ENCODE data around the gene PPID. TPM values are rescaled to one million over a fixed set of nuclear protein-coding genes. Genes with fewer than 3 reads are reported as not detected.

The PPID gene
- total RNA-seq, 1 experiment from 2014 or later, result 28.2 TPM

- no peak for TF ChIP-seq EZH2 (IDR thresholded peaks at IDR 0.05; ENCODE audit: low read depth)
- TF ChIP-seq, protein P1, sequence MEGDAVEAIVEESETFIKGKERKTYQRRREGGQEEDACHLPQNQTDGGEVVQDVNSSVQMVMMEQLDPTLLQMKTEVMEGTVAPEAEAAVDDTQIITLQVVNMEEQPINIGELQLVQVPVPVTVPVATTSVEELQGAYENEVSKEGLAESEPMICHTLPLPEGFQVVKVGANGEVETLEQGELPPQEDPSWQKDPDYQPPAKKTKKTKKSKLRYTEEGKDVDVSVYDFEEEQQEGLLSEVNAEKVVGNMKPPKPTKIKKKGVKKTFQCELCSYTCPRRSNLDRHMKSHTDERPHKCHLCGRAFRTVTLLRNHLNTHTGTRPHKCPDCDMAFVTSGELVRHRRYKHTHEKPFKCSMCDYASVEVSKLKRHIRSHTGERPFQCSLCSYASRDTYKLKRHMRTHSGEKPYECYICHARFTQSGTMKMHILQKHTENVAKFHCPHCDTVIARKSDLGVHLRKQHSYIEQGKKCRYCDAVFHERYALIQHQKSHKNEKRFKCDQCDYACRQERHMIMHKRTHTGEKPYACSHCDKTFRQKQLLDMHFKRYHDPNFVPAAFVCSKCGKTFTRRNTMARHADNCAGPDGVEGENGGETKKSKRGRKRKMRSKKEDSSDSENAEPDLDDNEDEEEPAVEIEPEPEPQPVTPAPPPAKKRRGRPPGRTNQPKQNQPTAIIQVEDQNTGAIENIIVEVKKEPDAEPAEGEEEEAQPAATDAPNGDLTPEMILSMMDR (conservative IDR thresholded peaks at IDR 0.05), result no peak
- Histone ChIP-seq H3K4me3 (no peak overlapping the region), H3K27me3 (ENCODE audit: insufficient read depth, low read depth) (no peaks in the 10 kb centered on the region), H2AFZ (no peak overlapping the region), H3K4me2 (no peak overlapping the region), H3F3A (ENCODE audit: insufficient read depth, low read depth) (no peaks in the 10 kb centered on the region), H3K27ac (no peak overlapping the region), H3K4me1 (replicated peaks; ENCODE audit: insufficient read depth) (no peaks in the 10 kb centered on the region), H4K20me1 (ENCODE audit: insufficient read depth) (no peaks in the 10 kb centered on the region), H3K36me3 (ENCODE audit: low read depth) (no peaks in the 10 kb centered on the region), H3K79me2 (ENCODE audit: low read depth) (no peaks in the 10 kb centered on the region), H3K9me3 (ENCODE audit: insufficient read depth, low read depth) (no peaks in the 10 kb centered on the region), H3K9me2 (ENCODE audit: insufficient read depth) (no peaks in the 10 kb centered on the region)
- intact Hi-C loops (cut with micrococcal nuclease; ENCODE audit: unreplicated experiment), result no loop called here
- BruUV-seq (replicated peaks), result no TSS peak
- ChIA-PET POLR2A (ENCODE audit: unreplicated experiment) (no interaction called here), CTCF (no interaction called here)
- no peak for DNase-seq
Observed at GRCh38 chr4:158681629-158682028, 41.6 kb downstream of the PPID start.

DNA sequence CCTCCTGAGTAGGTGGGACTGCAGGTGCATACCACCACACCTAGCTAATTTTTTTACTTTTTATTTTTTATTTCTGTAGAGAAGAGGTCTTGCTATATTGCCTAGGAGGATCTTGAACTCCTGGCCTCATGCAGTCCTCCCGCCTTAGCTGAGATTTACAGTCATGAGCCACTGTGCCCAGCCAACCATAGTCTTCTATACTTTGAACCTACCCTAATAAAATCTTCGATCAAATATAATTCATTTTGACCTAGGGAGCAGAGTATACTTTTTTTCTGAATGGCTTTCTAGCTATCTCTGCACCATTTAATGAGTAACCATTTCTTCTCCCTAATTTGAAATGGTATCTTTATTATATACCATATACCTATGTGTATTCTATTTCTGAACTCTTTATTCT, 44.4 kb downstream of the PPID start:
- H4K20me1 ChIP-seq (ENCODE audit: insufficient read depth), result no peaks in the 10 kb centered on the region
- no peaks in the 10 kb centered on the region for H3K36me3 ChIP-seq (ENCODE audit: low read depth)
- DNase-seq, result no peak
- BruUV-seq (replicated peaks), result no TSS peak
- no peaks in the 10 kb centered on the region for H3K79me2 ChIP-seq (ENCODE audit: low read depth)
- no peak overlapping the region for H3K4me3 ChIP-seq
- H3K4me2 ChIP-seq, result no peak overlapping the region
- POLR2A ChIA-PET (ENCODE audit: unreplicated experiment), result no interaction called here
- H2AFZ ChIP-seq, result no peak overlapping the region
- CTCF ChIA-PET, result interaction anchor here (0.6 kb wide), 1 partner anchor 531 kb away, joined by 3 read pairs; no protein-coding TSS in a partner anchor
- H3K27me3 ChIP-seq (ENCODE audit: insufficient read depth, low read depth), result no peaks in the 10 kb centered on the region
- H3K9me3 ChIP-seq (ENCODE audit: insufficient read depth, low read depth), result no peaks in the 10 kb centered on the region
- H3F3A ChIP-seq (ENCODE audit: insufficient read depth, low read depth), result no peaks in the 10 kb centered on the region
- no peaks in the 10 kb centered on the region for H3K4me1 ChIP-seq (replicated peaks; ENCODE audit: insufficient read depth)
- H3K9me2 ChIP-seq (ENCODE audit: insufficient read depth), result no peaks in the 10 kb centered on the region
- H3K27ac ChIP-seq, result no peak overlapping the region
- TF ChIP-seq EZH2 (IDR thresholded peaks at IDR 0.05; ENCODE audit: low read depth), result no peak
- TF ChIP-seq, protein P1 (conservative IDR thresholded peaks at IDR 0.05), result no peak
- intact Hi-C loops (cut with micrococcal nuclease; ENCODE audit: unreplicated experiment), result no loop called here

DNA sequence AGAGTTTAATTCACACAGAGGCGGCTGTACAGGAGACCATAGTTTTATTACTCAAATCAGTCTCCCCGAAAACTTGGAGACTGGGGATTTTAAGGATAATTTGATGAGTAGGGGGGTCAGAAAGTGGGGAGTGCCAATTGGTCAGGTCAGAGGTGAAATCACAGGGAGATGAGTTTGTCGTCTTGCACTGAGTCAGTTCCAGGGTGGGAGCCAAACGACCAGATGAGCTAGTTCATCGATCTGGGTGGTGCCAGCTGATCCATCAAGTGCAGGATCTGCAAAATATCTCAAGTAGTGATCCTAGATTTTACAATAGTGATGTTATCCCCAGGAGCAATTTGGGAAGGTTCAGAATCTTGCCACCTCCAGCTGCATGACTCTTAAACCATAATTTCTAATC, 47.1 kb downstream of the PPID start:
- H3K36me3 ChIP-seq (ENCODE audit: low read depth), result no peaks in the 10 kb centered on the region
- intact Hi-C loops (cut with micrococcal nuclease; ENCODE audit: unreplicated experiment), result no loop called here
- BruUV-seq (replicated peaks), result no TSS peak
- H3K9me3 ChIP-seq (ENCODE audit: insufficient read depth, low read depth), result no peaks in the 10 kb centered on the region
- H3K4me3 ChIP-seq, result no peak overlapping the region
- no peaks in the 10 kb centered on the region for H3K27me3 ChIP-seq (ENCODE audit: insufficient read depth, low read depth)
- H3K79me2 ChIP-seq (ENCODE audit: low read depth), result 0 out of 2 replicates have a peak, but pooled peaks cover 1% of the 10 kb centered on the region
- no peak overlapping the region for H2AFZ ChIP-seq
- ChIA-PET POLR2A (ENCODE audit: unreplicated experiment) (no interaction called here), CTCF (no interaction called here)
- H3K4me1 ChIP-seq (replicated peaks; ENCODE audit: insufficient read depth), result no peaks in the 10 kb centered on the region; the same call in 1 of the 2 replicates
- TF ChIP-seq, protein P1 (conservative IDR thresholded peaks at IDR 0.05), result no peak
- no peak for TF ChIP-seq EZH2 (IDR thresholded peaks at IDR 0.05; ENCODE audit: low read depth)
- H3K4me2 ChIP-seq, result no peak overlapping the region
- H3K27ac ChIP-seq, result no peak overlapping the region
- no peaks in the 10 kb centered on the region for H3K9me2 ChIP-seq (ENCODE audit: insufficient read depth)
- H4K20me1 ChIP-seq (ENCODE audit: insufficient read depth), result no peaks in the 10 kb centered on the region
- peaks cover 8% of the 10 kb centered on the region; the same call in 1 of the 2 replicates for H3F3A ChIP-seq (ENCODE audit: insufficient read depth, low read depth)
- DNase-seq, result no peak
